ENCODE data around the gene LRRK1.

LRRK1 gene

GRCh38 chr15:101043011-101043410 lies 123.9 kb downstream of the LRRK1 start:
- DNase-seq (ENCODE audit: low spot score), result no peak

GRCh38 chr15:101043911-101044624 lies 124.9 kb downstream of the LRRK1 start:
- no peak for DNase-seq (ENCODE audit: low spot score)

GRCh38 chr15:101044625-101045235 lies 125.6 kb downstream of the LRRK1 start:
- DNase-seq (ENCODE audit: low spot score), result no peak

- DNase-seq (ENCODE audit: low spot score), result no peak
Measured at GRCh38 chr15:101045236-101045646, 126.1 kb downstream of the LRRK1 start.

- DNase-seq (ENCODE audit: low spot score), result no peak
Measured at GRCh38 chr15:101045835-101046691, 126.9 kb downstream of the LRRK1 start.

- DNase-seq (ENCODE audit: low spot score), result no peak
Measured at GRCh38 chr15:101046826-101047225, 127.7 kb downstream of the LRRK1 start.

- no peak for DNase-seq (ENCODE audit: low spot score)
Measured at GRCh38 chr15:101047301-101047781, 128.2 kb downstream of the LRRK1 start.

- no peak for DNase-seq (ENCODE audit: low spot score)
Measured at GRCh38 chr15:101048176-101048575, 129.0 kb downstream of the LRRK1 start.

- no peak for DNase-seq (ENCODE audit: low spot score)
Measured at GRCh38 chr15:101048581-101049030, 129.4 kb downstream of the LRRK1 start.

- DNase-seq (ENCODE audit: low spot score), result no peak
Measured at GRCh38 chr15:101049282-101049681, 130.1 kb downstream of the LRRK1 start.

- DNase-seq (ENCODE audit: low spot score), result no peak
Measured at GRCh38 chr15:101049856-101050622, 130.9 kb downstream of the LRRK1 start.

GRCh38 chr15:101050623-101051290 lies 131.6 kb downstream of the LRRK1 start:
- no peak for DNase-seq (ENCODE audit: low spot score)

GRCh38 chr15:101051291-101052030 lies 132.3 kb downstream of the LRRK1 start:
- DNase-seq (ENCODE audit: low spot score), result no peak

GRCh38 chr15:101052031-101052620 lies 133.0 kb downstream of the LRRK1 start:
- no peak for DNase-seq (ENCODE audit: low spot score)

GRCh38 chr15:101052681-101053121 lies 133.5 kb downstream of the LRRK1 start:
- no peak for DNase-seq (ENCODE audit: low spot score)

GRCh38 chr15:101053261-101053660 lies 134.1 kb downstream of the LRRK1 start:
- DNase-seq (ENCODE audit: low spot score), result no peak

- no peak for DNase-seq (ENCODE audit: low spot score)
Measured at GRCh38 chr15:101054116-101054515, 135.0 kb downstream of the LRRK1 start.

GRCh38 chr15:101054991-101055390 lies 135.8 kb downstream of the LRRK1 start:
- DNase-seq (ENCODE audit: low spot score), result no peak

- DNase-seq (ENCODE audit: low spot score), result no peak
Measured at GRCh38 chr15:101055411-101055810, 136.3 kb downstream of the LRRK1 start.

All from SK-N-DZ (cell line).